ENCODE data around the gene RMND1.
"Not testable (repeated sequence)": the region's sequence is repeated elsewhere in the genome, so short reads cannot be mapped to it uniquely, and the experiment has no call there.

Gene RMND1

GRCh38 chr6:151451417-151451949, 443 bp downstream of the RMND1 start:
- DNase-seq = no peak

- DNase-seq = not testable (repeated sequence)
These were observed 998 bp downstream of the RMND1 start for GRCh38 chr6:151450928-151451327.

GRCh38 chr6:151448623-151449022, 3.3 kb downstream of the RMND1 start:
- DNase-seq = no peak

GRCh38 chr6:151447237-151447636, 4.7 kb downstream of the RMND1 start:
- no peak for DNase-seq

- no peak for DNase-seq
These were observed 6.4 kb downstream of the RMND1 start for GRCh38 chr6:151445482-151445881.

- DNase-seq = no peak
These were observed 7.9 kb downstream of the RMND1 start for GRCh38 chr6:151443911-151444621.

- DNase-seq = no peak
These were observed 8.5 kb downstream of the RMND1 start for GRCh38 chr6:151443454-151443853.

- DNase-seq = no peak
These were observed 9.6 kb downstream of the RMND1 start for GRCh38 chr6:151442371-151442770.

GRCh38 chr6:151441390-151442166, 10.3 kb downstream of the RMND1 start:
- DNase-seq = no peak

GRCh38 chr6:151440930-151441329, 11.0 kb downstream of the RMND1 start:
- DNase-seq = no peak

GRCh38 chr6:151440498-151440897, 11.4 kb downstream of the RMND1 start:
- DNase-seq = no peak

- no peak for DNase-seq
These were observed 14.5 kb downstream of the RMND1 start for GRCh38 chr6:151437401-151437800.

GRCh38 chr6:151436802-151437201, 15.1 kb downstream of the RMND1 start:
- DNase-seq = no peak

GRCh38 chr6:151436300-151436699, 15.6 kb downstream of the RMND1 start:
- no peak for DNase-seq

- DNase-seq = no peak
These were observed 17.6 kb downstream of the RMND1 start for GRCh38 chr6:151434369-151434768.

- DNase-seq = no peak
These were observed 19.3 kb downstream of the RMND1 start for GRCh38 chr6:151432651-151433050.

GRCh38 chr6:151431337-151431736, 20.6 kb downstream of the RMND1 start:
- DNase-seq = no peak

- DNase-seq = no peak
These were observed 21.0 kb downstream of the RMND1 start for GRCh38 chr6:151430886-151431285.

GRCh38 chr6:151428093-151428735, 23.7 kb downstream of the RMND1 start:
- no peak for DNase-seq

GRCh38 chr6:151425561-151425960, 26.4 kb downstream of the RMND1 start:
- no peak for DNase-seq

- DNase-seq = no peak
These were observed 28.9 kb downstream of the RMND1 start for GRCh38 chr6:151422981-151423380.

- no peak for DNase-seq
These were observed 34.4 kb downstream of the RMND1 start for GRCh38 chr6:151417477-151417876.

- no peak for DNase-seq
These were observed 37.2 kb downstream of the RMND1 start for GRCh38 chr6:151414641-151415260.
